ENCODE measurements around the gene MED9.

MED9 gene

GRCh38 chr17:17516941-17517720, 40.3 kb downstream of the MED9 start:
- DNase-seq (ENCODE audit: low read depth): no peak

DNA sequence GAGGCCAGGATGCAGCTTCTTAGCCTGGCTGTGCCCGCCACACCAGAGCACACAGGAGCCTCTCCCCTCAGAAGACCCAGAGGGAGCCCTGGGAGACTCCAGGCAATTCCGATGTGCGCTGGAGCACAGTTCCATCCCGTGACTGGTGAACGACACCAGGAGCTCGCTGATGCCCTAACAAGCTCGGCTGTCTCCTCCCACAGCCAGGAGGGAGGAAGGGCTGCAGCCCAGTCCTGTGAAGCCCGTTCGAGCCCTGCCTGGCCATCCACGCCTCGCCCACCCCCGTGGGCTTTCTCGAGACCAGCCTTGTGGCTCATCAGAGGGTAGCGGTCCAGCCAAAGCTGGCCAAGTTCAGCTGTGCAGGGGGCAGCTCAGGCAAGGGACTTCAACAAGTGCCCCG, 41.2 kb downstream of the MED9 start:
- DNase-seq (ENCODE audit: low read depth): no peak

DNA sequence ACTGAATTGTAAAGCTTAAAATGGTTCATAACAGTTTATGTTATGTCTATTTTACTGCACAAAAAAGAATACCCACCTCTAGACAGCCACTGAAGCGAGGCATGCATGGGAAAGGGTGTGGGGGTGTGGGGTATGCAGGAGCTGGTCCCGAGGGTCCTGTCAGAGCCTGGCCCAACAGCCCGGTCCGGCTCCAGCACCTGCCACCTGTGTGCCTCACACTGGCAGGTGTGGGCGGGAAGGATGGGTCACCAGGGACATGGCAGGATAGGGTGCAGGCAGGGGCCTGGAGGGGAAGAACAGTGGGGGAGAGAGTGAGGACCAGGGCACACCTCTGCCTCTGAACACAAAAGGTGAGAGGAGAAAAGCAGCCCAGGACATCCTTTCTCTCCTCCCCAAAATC, 42.2 kb downstream of the MED9 start:
- no peak for DNase-seq (ENCODE audit: low read depth)

- DNase-seq (ENCODE audit: low read depth): no peak
Observed at GRCh38 chr17:17519886-17520285, 43.1 kb downstream of the MED9 start.

DNA sequence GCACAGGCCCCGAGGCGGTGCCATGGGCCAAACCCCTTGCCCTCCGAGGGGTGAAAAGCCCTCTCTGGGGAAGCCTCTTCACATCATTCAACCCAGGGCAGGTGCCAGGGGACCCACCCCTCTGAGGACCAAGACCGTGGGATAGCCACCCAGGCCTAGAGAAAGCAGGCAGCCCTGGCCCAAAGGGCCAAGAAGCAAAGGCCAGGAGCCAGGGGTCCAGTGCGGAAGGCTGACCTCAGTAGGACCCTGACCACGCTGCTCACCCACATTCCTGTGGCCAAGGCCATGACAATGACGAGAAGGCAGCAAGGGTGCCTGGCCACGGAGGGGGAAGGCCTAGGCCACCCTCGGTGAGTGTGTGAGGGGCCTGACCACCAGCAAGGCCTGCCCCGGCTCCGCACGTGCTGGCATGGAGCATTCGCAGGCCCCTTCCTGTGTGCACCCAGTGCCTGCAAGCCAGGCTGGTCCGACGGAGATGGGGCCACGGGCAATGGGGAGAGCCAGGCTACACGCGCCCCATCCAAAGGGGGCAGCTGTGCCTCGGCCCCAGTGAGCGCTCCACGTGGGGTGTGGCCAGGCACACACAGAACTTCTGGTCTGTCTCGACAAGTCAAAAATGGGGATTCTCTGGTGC, 43.9 kb downstream of the MED9 start:
- DNase-seq (ENCODE audit: low read depth): no peak

- DNase-seq (ENCODE audit: low read depth): no peak
Observed at GRCh38 chr17:17523001-17523730, 46.4 kb downstream of the MED9 start.

- DNase-seq (ENCODE audit: low read depth): no peak
Observed at GRCh38 chr17:17523731-17524490, 47.1 kb downstream of the MED9 start.

DNA sequence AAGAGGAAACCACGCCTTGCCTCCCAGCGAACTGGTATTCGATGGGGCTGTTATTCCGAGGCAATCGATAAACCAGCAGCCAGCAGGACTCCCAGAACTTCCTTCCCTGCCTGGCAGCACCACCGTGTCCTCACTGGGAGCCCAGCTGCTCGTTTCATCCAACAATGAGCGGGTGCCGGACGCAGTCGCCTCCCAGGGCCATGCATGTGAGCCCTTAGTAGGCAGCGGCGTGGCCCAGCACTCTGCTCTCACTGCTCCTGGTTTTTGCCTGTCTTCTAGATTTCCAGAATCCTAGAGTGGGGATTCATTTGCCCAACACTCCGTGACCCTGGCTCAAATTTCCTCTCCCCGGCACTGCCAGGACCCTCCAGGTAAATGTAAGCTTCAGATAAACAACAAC, 48.5 kb downstream of the MED9 start:
- DNase-seq (ENCODE audit: low read depth): no peak

DNA sequence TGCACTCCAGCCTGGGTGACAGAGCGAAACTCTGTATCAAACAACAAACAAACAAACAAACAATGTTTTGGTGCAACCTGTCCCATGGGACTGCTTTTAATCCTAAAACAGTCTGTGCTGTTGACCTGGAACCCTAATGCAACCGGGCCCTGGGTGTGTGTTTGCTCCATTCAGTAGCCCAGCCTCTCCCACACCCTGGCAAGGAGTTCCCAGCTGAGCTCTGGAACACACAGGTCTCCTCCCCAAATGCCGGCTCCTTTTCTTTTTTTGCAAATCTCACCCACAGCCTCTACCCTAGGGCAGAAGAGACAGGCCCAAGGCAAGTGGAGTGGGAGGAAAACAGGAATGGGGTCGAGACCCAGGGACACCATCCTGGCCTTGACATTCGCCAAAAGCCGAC, 49.2 kb downstream of the MED9 start:
- DNase-seq (ENCODE audit: low read depth): no peak

DNA sequence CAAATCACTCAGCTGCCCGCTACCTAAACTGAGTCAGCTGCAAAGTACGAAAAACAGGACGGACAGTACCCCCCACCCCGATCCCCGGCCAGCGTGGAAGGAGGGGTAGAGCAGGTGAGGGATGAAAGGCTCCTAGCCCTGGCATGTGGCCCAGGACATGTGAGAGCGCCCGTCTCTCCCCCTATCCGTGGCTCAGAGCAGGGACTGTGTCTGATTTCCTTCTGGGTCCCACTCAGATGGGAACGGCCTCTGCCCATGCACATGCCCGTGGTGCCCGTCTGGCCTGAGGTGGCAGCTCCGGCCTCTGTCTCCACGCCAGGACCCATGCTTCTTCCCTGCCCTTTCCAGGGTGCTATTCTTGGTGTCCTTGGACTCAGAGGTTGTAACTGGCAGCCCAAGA, 49.6 kb downstream of the MED9 start:
- DNase-seq (ENCODE audit: low read depth): no peak

DNA sequence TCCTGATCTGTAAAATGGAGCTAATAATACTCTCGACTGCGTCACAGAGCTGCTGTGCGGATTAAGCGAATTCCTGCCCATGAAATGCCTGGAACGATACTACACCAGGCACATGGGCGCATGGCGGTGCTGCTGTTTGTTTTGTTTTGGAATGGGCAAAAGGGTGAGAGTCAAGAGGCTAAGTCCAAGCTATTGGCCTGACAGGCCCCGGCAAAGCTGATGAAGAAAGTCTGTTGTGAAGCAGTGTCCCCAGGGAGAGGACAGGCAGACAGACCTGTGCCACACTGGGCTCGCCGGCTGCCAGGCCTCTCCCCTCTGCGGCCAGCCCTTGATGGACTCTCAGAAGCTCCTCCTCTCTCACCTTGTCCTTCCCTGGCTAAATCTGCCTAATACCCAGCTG, 50.7 kb downstream of the MED9 start:
- no peak for DNase-seq (ENCODE audit: low read depth)

- DNase-seq (ENCODE audit: low read depth): no peak
Observed at GRCh38 chr17:17527956-17528500, 51.2 kb downstream of the MED9 start.

DNA sequence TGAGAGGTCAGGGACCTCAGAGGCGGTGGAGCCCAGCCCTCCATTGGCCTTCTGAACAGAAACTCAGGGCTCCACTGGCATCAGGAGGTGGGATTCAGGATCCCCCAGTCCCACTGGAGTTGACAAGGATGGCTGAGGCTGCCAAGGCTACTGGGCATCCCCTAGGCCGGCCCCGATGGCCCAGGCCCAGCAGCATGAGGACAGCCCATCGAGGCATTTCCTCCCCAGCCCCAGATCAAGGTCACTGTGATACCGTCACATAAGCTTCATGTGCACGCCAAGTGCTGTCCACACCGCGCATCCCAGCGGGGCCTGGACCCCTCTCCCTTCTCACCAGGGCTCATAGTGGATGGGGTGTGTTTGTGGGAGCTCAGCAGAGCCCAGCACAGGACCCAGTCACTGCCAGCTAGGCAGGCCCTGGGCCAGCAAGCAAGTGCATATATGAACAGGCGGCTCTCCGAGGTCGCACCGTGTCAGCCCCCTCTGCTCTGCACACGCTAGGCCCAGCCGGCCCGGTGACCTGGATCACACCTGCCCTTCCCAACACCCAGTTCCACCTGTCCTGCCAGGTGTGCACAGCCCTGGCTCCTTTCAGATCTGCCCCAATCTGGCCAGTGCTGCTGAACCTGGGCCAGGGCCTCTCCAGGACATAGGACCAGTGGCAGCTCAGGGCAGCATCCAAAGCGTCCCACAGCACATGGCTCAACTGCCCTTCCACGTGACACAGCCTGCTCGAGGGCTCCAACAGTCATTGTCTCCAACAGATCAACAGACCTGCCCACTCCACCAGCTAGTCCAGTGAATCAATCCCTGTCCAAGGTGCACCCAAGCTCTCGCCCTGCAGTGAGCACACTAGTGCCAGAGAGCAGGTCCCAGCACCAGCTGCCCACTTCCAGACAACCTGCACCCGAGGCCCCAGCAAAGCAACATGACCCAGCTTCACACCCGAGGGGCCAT, 52.2 kb downstream of the MED9 start:
- no peak for DNase-seq (ENCODE audit: low read depth)

DNA sequence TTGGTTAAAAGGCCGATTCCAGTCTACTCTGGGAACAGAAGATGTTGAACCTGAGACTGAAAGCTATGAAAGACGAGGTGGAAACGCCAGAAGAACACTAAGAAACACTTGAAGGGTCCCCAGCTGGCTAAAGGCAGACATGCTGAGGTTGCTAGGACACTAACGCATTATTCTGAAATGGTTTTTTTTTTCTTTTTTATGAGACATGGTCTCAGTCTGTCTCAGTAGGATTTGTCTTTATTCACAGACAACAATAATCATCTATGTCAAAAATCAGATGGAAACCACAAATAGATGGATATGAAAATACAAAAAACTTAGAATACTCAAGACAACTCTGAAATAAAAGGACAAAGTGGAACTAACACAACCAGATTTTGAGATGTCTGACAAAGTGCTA, 54.4 kb downstream of the MED9 start:
- no peak for DNase-seq (ENCODE audit: low read depth)

- DNase-seq (ENCODE audit: low read depth): no peak
Observed at GRCh38 chr17:17532991-17533390, 56.2 kb downstream of the MED9 start.

GRCh38 chr17:17533901-17534441, 57.2 kb downstream of the MED9 start:
- DNase-seq (ENCODE audit: low read depth): no peak

GRCh38 chr17:17535957-17536356, 59.2 kb downstream of the MED9 start:
- no peak for DNase-seq (ENCODE audit: low read depth)

- DNase-seq (ENCODE audit: low read depth): no peak
Observed at GRCh38 chr17:17536702-17537101, 59.9 kb downstream of the MED9 start.

- no peak for DNase-seq (ENCODE audit: low read depth)
Observed at GRCh38 chr17:17537311-17538099, 60.7 kb downstream of the MED9 start.
